Heart left ventricle (tissue), 16 donors: ENCODE data around the gene XPO1. TPM values are rescaled to one million over a fixed set of nuclear protein-coding genes. Genes with fewer than 3 reads are reported as not detected.

Experiments
- ATAC-seq, 4 donors: fragments of 200-7000 bp; cut with Tn5 transposase; one replicate each; pipeline ENCODE4 v1.9.1; 2020 to 2022; ENCODE audit warnings: moderate library complexity in 4 of 4, mild to moderate bottlenecking in 3 of 4, moderate number of reproducible peaks in 1 of 4
- DNase-seq, 5 donors: peaks; one replicate each; pipeline ENCODE4 v3.0.0-alpha.2; 2020
- H3K27ac ChIP-seq, 12 donors: fragments of 200-600 bp; sonication (generic) in 4 of 12; one replicate each; pipeline versions ENCODE4 v1.5.0 to v1.8.0; 2016 to 2022; ENCODE audit warnings: mild to moderate bottlenecking in 2 of 12
- H3K27me3 ChIP-seq, 9 donors: fragments of 200-600 bp; sonication (generic) in 2 of 9; one replicate each; pipeline versions ENCODE4 v1.5.1 to v1.8.0; 2016 to 2022; ENCODE audit warnings: mild to moderate bottlenecking in 3 of 9
- H3K36me3 ChIP-seq, 9 donors: fragments of 200-600 bp; sonication (generic) in 2 of 9; one replicate each; pipeline versions ENCODE4 v1.5.0 to v1.8.0; 2018 to 2022; ENCODE audit warnings: mild to moderate bottlenecking in 2 of 9
- H3K4me1 ChIP-seq, 12 donors: fragments of 200-600 bp; sonication (generic) in 4 of 12; one replicate each; pipeline versions ENCODE4 v1.5.0 to v1.8.0; 2016 to 2022; ENCODE audit warnings: mild to moderate bottlenecking in 3 of 12
- H3K4me3 ChIP-seq, 12 donors: fragments of 200-600 bp; sonication (generic) in 4 of 12; one replicate each; pipeline versions ENCODE4 v1.5.0 to v1.8.0; 2017 to 2022; ENCODE audit warnings: mild to moderate bottlenecking in 9 of 12, moderate library complexity in 4 of 12
- H3K9me3 ChIP-seq, 12 donors: fragments of 200-600 bp; sonication (generic) in 4 of 12; one replicate each; pipeline versions ENCODE4 v1.5.0 to v1.8.0; 2016 to 2022; ENCODE audit warnings: mild to moderate bottlenecking in 1 of 12
- POLR2A ChIP-seq, 2 donors: fragments of 450-650 bp; IDR thresholded peaks; one replicate each; pipeline ENCODE4 v1.6.1; 2017; ENCODE audit warnings: antibody characterized with exemption in 2 of 2, mild to moderate bottlenecking in 2 of 2, moderate library complexity in 2 of 2
- WGBS, 4 donors: extraction: QIAGEN DNeasy Blood & Tissue Kit in 2 of 4; methylation state at CpG; one replicate each; pipeline versions ENCODE4 v1.1.5 to v1.1.7; 2013 to 2018; 5-methylcytosine and 5-hydroxymethylcytosine counted together
- intact Hi-C, 10 donors: fragments of 100-400 bp; cut with DNase I; formaldehyde crosslinking; loops; one replicate each; pipeline versions ENCODE4 v1.11.1 to v1.14.2; 2022
- polyA plus RNA-seq, 2 donors: library from polyadenylated mRNA; stranded (reverse); fragments of 200-250 nt; gene quantifications; one replicate each; pipeline ENCODE4 v1.2.3, GENCODE V29; 2013
- total RNA-seq, 9 donors: library from RNA; depleted of rRNA in 2 of 9; stranded (reverse); fragments of >200 nt in 2 of 9; fragmentation: NEBNext Ultra II Directional in 3 of 9; extraction: Animal tissue kit (Norgen Biotek cat#: 25700) in 3 of 9; gene quantifications; one replicate each; pipeline versions ENCODE4 v1.1.0 to v1.2.4, GENCODE V29; 2016 to 2023
- TF ChIP-seq, protein P1 (sequence below), 12 donors: fragments of 200-600 bp; sonication (generic) in 4 of 12; IDR thresholded peaks; one replicate each; pipeline versions ENCODE4 v1.5.0 to v1.8.0; 2018 to 2022; ENCODE audit warnings: antibody characterized with exemption in 12 of 12, mild to moderate bottlenecking in 5 of 12
- donor health status: ischemic (EF 13 %, LVEDD 7.1; RV severe dilation, severe dysfunction).
- donor health status: healthy with polysubstance abuse.
- donor health status: DM: no; HTN: yes; CAD: no.
- donor health status: DM: no; HTN: no; CAD: no.
- donor health status: ischemic (EF 25% LVEDD 6.9; RV normal size, moderate dysfunction).
- donor health status: ischemic (EF 25% LVEDD 5.7; RV mildly dilated, moderate dysfunction).
- donor health status: healthy.
- donor health status: DM: yes; HTN: yes; CAD: no.
- donor health status: ischemic (EF 35%, LVEDD 5.7; RV mildly dilated, moderate dysfunction).
- donor health status: nonischemic (EF 11% LVEDD 7.7; RV severe dilation, severe dysfunction).
- donor health status: DM: yes; HTN: yes; CAD: no.
- donor health status: PGD.
- donor health status: ischemic (EF 29% LVEDD 5.4; RV normal size, mild dysfunction).
- donor health status: nonischemic (EF 23%, LVEDD 6.1; RV moderate dilation, normal function).

XPO1 gene
- total and polyA plus RNA-seq, 11 donors: 31.1 to 110 (median 74.6) TPM

DNA sequence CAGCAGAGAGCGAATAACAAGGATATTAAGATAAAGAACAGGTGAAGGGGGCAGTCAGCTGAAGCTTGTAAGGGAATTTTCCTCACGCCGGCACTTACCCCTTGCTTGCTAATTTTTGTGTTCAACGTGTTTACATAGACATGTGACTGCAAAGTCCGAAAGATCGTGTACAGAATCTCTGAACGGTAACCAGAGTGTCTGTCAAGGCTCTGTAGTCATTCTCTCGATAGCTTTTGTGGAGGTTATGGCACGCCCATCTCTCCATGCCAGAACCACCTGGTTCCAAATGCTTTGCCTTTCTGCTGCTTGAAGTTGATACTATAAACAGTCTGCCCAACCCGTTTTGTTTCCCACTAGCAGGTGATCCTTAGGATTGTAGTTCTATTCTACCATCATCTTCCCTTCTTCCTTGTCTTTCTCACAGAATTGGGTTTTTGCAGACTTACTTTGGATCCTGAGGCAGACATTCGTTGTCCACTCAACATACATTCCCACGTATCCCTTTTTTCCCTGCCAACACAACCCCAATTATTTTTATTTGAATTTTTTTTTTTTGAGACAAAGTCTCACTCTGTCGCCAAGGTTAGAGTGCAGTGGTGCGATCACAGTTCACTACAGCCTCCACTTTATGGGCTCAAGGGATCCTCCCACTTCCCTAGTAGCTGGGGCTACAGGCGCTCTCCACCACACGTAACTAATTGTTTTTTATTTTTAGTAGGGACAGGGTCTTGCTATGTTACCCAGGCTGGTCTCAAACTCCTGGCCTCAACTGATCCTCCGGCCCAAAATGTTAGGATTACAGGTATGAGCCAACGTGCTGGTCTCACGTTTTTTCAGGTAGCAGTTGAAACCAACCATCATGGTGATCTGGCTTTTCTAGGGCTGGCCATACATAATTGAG, 66.0 kb downstream of the XPO1 start:
- Histone ChIP-seq H3K4me3 (peak overlapping the region; percentile 68 to 99 (median 90)), H3K27me3 (no peaks in the 10 kb centered on the region), H3K36me3 (peaks cover 0 to 25% (median 6%) of the 10 kb centered on the region in 9 donors), H3K27ac (peak overlapping the region; percentile 95 to 100 (median 98)), H3K4me1 (peaks cover 2 to 34% (median 22%) of the 10 kb centered on the region in 12 donors), H3K9me3 (no peaks in the 10 kb centered on the region)
- no peak for TF ChIP-seq POLR2A (IDR thresholded peaks at IDR 0.05)
- TF ChIP-seq, protein P1, sequence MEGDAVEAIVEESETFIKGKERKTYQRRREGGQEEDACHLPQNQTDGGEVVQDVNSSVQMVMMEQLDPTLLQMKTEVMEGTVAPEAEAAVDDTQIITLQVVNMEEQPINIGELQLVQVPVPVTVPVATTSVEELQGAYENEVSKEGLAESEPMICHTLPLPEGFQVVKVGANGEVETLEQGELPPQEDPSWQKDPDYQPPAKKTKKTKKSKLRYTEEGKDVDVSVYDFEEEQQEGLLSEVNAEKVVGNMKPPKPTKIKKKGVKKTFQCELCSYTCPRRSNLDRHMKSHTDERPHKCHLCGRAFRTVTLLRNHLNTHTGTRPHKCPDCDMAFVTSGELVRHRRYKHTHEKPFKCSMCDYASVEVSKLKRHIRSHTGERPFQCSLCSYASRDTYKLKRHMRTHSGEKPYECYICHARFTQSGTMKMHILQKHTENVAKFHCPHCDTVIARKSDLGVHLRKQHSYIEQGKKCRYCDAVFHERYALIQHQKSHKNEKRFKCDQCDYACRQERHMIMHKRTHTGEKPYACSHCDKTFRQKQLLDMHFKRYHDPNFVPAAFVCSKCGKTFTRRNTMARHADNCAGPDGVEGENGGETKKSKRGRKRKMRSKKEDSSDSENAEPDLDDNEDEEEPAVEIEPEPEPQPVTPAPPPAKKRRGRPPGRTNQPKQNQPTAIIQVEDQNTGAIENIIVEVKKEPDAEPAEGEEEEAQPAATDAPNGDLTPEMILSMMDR (IDR thresholded peaks at IDR 0.05): no peak
- ATAC-seq: no peak
- no peak for DNase-seq
- intact Hi-C loops: loop anchor here in 6 of 10 donors (1.0 to 10.0 kb wide), 9 partner anchors 50 to 295 kb away; partner anchors contain the start of gene XPO1 (in 1 of the 6)
- 39 to 43% (median 41%) methylated on average over 19 of the region's 19 CpGs for WGBS, 4 donors

DNA sequence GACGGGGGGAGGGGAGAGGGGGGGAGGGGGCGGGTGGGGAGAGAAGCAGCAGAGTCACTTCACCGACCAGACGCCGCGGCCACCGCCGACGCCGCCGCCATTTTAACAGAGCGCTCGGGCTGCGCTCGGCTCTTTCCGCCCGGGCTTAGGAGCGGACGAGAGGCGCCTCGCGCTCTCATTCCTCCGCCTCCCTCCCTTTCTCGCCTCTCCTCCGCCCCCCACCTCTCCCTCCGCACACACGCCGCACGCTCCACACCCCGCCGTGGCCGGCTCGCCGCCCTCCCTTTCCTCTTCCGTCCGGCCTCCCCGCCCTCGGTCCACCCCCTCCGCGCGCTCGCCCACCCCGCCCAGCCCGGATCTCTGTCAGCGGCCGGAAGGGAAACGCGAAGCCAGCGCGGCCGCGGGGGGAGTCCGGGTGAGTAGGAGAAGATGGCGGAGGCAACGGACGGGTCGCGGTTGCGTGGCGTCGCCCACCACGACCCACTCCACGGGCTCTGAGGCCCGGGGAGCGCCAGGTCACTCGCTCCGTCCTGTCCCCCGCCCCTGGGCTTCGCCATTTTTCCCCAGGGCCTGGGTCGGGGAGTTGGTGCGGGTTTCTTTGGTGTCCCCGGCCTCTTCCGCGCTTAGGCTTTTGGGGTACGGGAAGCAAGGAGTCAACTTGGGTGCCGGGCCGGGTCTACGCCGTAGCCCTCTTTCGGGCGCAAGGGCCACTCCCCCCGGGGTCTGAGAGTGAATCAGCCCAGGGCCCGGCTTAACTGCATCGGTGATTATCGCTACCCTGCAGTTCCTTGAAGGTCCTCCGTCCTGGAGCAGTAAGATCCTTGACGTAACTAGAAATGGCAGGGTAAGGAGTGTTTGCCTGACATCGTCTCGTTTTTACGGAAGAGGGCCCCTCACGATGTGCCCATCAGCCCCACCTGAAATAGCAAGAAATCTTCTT, 66.9 kb downstream of the XPO1 start, which contains the start of gene USP34:
USP34 (minus strand) TSS at position 123 of the 940 bp plus-strand sequence. CDS start 395 bp downstream, outside the sequence.
- ATAC-seq (peak; percentile 96 to 98 (median 97)), DNase-seq (peak; percentile 96 to 97 (median 97))
- Histone ChIP-seq H3K4me3 (peak within 1 kb of the TSS; percentile 68 to 99 (median 90)), H3K36me3 (peaks cover 0 to 18% (median 5%) of the 10 kb centered on the region in 9 donors), H3K4me1 (peaks cover 2 to 41% (median 26%) of the 10 kb centered on the region in 12 donors), H3K27me3 (no peaks in the 10 kb centered on the region), H3K27ac (peak within 1 kb of the TSS; percentile 95 to 100 (median 98)), H3K9me3 (no peaks in the 10 kb centered on the region)
- intact Hi-C loops: loop anchor here in 6 of 10 donors (1.0 to 10.0 kb wide), 9 partner anchors 49 to 294 kb away; partner anchors contain the start of gene XPO1 (in 1 of the 6)
- 0 to 1% (median 1%) methylated on average over 60 to 89 of the region's 91 CpGs for WGBS, 4 donors
- TF ChIP-seq, protein P1 (IDR thresholded peaks at IDR 0.05): no peak
- TF ChIP-seq POLR2A (IDR thresholded peaks at IDR 0.05): peak in 1 of 2 donors; percentile 85

DNA sequence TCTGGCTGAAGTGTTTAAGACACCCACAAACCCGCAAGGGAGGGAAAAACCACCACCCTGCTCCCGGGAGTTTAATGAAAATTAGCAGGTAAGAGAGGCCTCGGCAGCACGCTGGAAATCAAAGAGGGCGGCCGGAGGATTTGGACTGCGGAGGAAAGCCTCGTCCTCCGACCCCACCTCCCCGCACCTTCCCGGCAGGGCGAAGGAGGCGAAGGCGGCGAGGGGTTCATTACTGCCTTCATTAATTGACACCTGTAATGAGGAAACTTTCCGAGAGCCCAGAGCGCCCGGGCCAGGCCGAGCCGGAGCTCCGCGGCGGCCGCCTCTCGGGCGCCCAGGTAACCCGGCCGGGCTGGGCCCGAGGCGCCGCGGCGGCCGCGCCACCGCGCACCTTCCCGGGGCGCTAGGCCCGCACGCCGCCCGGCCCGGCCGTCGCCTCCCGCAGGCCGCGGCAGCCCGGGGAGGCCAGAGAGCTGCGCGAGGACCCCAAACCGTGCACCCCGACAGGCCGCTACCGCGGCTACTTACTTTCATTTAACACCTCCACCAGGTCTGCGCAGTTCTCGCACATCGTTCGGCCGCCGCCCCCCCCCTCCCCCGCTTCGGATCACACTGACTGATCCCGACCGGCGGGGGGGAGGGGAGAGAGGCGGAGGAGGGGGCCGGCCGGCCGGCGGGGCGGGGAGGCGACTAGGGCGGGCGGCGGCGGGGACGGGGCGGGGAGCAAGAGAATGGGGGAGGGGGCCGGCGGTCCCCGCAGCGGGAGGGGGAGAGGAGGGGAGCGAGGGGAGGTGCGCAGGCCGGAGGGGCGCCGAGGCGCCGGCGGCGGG, 67.8 kb downstream of the XPO1 start:
- ATAC-seq (peak; percentile 38 to 80 (median 74)), DNase-seq (peak; percentile 90 to 92 (median 92))
- H3K27me3 ChIP-seq: no peaks in the 10 kb centered on the region
- H3K4me1 ChIP-seq: peaks cover 2 to 44% (median 28%) of the 10 kb centered on the region in 12 donors
- H3K4me3 ChIP-seq: peak overlapping the region; percentile 68 to 99 (median 90)
- intact Hi-C loops: loop anchor here in 5 of 10 donors (2.0 to 10.0 kb wide), 8 partner anchors 48 to 294 kb away; partner anchors contain the start of gene XPO1 (in 1 of the 5)
- WGBS, 4 donors: 0 to 2% (median 1%) methylated on average over 19 to 80 of the region's 94 CpGs
- TF ChIP-seq POLR2A (IDR thresholded peaks at IDR 0.05): no peak
- TF ChIP-seq, protein P1 (IDR thresholded peaks at IDR 0.05): no peak
- no peaks in the 10 kb centered on the region for H3K9me3 ChIP-seq
- H3K27ac ChIP-seq: peak overlapping the region; percentile 95 to 100 (median 98)
- peaks cover 0 to 14% (median 5%) of the 10 kb centered on the region in 9 donors for H3K36me3 ChIP-seq
